LNCAP (cell line): Measurements from ENCODE around the gene ARID4B.

ENCODE experiments used
- CTCF ChIP-seq: fragments of 450-650 bp; IDR thresholded peaks from 2 replicates; pipeline ENCODE4 v1.5.1; 2017; ENCODE audit warnings: mild to moderate bottlenecking

The ARID4B gene

GRCh38 chr1:235336903-235337302 lies 8.9 kb upstream of the ARID4B start:
- TF ChIP-seq CTCF, result no peak

GRCh38 chr1:235331401-235331800 lies 3.4 kb upstream of the ARID4B start:
- no peak for TF ChIP-seq CTCF

- TF ChIP-seq CTCF, result no peak
Measured at GRCh38 chr1:235330918-235331285, 2.9 kb upstream of the ARID4B start.

- no peak for TF ChIP-seq CTCF
Measured at GRCh38 chr1:235329139-235329902, 1.3 kb upstream of the ARID4B start.

GRCh38 chr1:235328271-235329138 lies 526 bp upstream of the ARID4B start, which contains the start of gene GGPS1:
TSS of gene GGPS1 (plus strand) at chr1:235328570. CDS start at chr1:235335265, 6,695 bp downstream.
- TF ChIP-seq CTCF, result no peak

- no peak for TF ChIP-seq CTCF
Measured at GRCh38 chr1:235326719-235327558, 1.0 kb downstream of the ARID4B start.

- TF ChIP-seq CTCF, result no peak
Measured at GRCh38 chr1:235325854-235326253, 2.1 kb downstream of the ARID4B start.
